H1 (cell line): ENCODE measurements around the gene C11orf54. TPM values are rescaled to one million over a fixed set of nuclear protein-coding genes. Genes with fewer than 3 reads are reported as not detected.

ENCODE experiments used
- polyA plus RNA-seq, 7 experiments: library from polyadenylated mRNA; depleted of rRNA in 3 of 7; stranded (reverse) in 5 of 7; unstranded in 2 of 7; fragments of >200 nt in 5 of 7; fragments of 200-250 nt in 2 of 7; gene quantifications; 1 replicate in 5 of 7; 2 replicates in 1 of 7; 4 replicates in 1 of 7; pipeline versions ENCODE4 v1.2.1 to v1.2.3, GENCODE V29; 2011 to 2013; ENCODE audit warnings: missing spikeins in 2 of 7, mixed read lengths in 2 of 7
- total RNA-seq: library from RNA; stranded (reverse); fragmentation: NEBNext Ultra II Directional; extraction: Animal tissue kit (Norgen Biotek cat#: 25700); gene quantifications from 2 replicates; pipeline ENCODE4 v1.2.1, GENCODE V29; 2021
- TF ChIP-seq, protein P1 (sequence below): fragments of 300-600 bp; sonication (generic); IDR thresholded peaks from 2 replicates; pipeline ENCODE4 v1.7.1; 2012; ENCODE audit warnings: low read length, moderate library complexity, mild to moderate bottlenecking, inconsistent platforms; ENCODE audit not compliant: insufficient replicate concordance

C11orf54 gene
- total and polyA plus RNA-seq, 2 of the 8 experiments (the other 6 are each of a cell fraction or from before 2014, with no cell fraction given), result 14.7 to 24.5 TPM

DNA sequence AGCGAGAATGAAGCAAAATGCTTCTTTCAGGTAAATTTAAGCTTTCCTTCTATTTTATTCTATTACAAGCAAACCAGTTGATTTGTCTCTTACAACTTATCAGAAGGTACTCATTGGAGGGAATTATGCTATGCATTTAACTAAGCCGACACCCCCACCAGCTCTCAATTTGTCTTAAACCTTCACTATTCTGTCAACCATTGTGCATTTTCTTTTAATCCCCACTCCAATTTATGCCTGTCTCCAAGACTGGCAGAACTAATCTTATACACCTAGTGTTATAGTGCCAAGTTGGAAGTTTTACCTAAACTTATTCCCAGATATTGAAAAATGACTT is 12.7 kb upstream of the C11orf54 start (continued):
- TF ChIP-seq, protein P1, sequence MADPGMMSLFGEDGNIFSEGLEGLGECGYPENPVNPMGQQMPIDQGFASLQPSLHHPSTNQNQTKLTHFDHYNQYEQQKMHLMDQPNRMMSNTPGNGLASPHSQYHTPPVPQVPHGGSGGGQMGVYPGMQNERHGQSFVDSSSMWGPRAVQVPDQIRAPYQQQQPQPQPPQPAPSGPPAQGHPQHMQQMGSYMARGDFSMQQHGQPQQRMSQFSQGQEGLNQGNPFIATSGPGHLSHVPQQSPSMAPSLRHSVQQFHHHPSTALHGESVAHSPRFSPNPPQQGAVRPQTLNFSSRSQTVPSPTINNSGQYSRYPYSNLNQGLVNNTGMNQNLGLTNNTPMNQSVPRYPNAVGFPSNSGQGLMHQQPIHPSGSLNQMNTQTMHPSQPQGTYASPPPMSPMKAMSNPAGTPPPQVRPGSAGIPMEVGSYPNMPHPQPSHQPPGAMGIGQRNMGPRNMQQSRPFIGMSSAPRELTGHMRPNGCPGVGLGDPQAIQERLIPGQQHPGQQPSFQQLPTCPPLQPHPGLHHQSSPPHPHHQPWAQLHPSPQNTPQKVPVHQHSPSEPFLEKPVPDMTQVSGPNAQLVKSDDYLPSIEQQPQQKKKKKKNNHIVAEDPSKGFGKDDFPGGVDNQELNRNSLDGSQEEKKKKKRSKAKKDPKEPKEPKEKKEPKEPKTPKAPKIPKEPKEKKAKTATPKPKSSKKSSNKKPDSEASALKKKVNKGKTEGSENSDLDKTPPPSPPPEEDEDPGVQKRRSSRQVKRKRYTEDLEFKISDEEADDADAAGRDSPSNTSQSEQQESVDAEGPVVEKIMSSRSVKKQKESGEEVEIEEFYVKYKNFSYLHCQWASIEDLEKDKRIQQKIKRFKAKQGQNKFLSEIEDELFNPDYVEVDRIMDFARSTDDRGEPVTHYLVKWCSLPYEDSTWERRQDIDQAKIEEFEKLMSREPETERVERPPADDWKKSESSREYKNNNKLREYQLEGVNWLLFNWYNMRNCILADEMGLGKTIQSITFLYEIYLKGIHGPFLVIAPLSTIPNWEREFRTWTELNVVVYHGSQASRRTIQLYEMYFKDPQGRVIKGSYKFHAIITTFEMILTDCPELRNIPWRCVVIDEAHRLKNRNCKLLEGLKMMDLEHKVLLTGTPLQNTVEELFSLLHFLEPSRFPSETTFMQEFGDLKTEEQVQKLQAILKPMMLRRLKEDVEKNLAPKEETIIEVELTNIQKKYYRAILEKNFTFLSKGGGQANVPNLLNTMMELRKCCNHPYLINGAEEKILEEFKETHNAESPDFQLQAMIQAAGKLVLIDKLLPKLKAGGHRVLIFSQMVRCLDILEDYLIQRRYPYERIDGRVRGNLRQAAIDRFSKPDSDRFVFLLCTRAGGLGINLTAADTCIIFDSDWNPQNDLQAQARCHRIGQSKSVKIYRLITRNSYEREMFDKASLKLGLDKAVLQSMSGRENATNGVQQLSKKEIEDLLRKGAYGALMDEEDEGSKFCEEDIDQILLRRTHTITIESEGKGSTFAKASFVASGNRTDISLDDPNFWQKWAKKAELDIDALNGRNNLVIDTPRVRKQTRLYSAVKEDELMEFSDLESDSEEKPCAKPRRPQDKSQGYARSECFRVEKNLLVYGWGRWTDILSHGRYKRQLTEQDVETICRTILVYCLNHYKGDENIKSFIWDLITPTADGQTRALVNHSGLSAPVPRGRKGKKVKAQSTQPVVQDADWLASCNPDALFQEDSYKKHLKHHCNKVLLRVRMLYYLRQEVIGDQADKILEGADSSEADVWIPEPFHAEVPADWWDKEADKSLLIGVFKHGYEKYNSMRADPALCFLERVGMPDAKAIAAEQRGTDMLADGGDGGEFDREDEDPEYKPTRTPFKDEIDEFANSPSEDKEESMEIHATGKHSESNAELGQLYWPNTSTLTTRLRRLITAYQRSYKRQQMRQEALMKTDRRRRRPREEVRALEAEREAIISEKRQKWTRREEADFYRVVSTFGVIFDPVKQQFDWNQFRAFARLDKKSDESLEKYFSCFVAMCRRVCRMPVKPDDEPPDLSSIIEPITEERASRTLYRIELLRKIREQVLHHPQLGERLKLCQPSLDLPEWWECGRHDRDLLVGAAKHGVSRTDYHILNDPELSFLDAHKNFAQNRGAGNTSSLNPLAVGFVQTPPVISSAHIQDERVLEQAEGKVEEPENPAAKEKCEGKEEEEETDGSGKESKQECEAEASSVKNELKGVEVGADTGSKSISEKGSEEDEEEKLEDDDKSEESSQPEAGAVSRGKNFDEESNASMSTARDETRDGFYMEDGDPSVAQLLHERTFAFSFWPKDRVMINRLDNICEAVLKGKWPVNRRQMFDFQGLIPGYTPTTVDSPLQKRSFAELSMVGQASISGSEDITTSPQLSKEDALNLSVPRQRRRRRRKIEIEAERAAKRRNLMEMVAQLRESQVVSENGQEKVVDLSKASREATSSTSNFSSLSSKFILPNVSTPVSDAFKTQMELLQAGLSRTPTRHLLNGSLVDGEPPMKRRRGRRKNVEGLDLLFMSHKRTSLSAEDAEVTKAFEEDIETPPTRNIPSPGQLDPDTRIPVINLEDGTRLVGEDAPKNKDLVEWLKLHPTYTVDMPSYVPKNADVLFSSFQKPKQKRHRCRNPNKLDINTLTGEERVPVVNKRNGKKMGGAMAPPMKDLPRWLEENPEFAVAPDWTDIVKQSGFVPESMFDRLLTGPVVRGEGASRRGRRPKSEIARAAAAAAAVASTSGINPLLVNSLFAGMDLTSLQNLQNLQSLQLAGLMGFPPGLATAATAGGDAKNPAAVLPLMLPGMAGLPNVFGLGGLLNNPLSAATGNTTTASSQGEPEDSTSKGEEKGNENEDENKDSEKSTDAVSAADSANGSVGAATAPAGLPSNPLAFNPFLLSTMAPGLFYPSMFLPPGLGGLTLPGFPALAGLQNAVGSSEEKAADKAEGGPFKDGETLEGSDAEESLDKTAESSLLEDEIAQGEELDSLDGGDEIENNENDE, result peak; percentile 36
